Measurements from ENCODE around the gene SETBP1.

The SETBP1 gene

GRCh38 chr18:44856157-44856556 lies 175.5 kb downstream of the SETBP1 start:
- H3K27ac ChIP-seq (ENCODE audit: low read length, poor library complexity, severe bottlenecking): no peak overlapping the region
- no peak overlapping the region for H4K8ac ChIP-seq (ENCODE audit: low read length)
- H3K14ac ChIP-seq (ENCODE audit: low read length in 2 of 2): no peak overlapping the region
- H3K4ac ChIP-seq (ENCODE audit: low read depth in 1 of 2, low read length in 2 of 2): no peak overlapping the region
- WGBS: no CpG with 5 or more reads among the region's 1 CpG
- H3K36me3 ChIP-seq (ENCODE audit: control insufficient read depth in 1 of 2, insufficient read depth in 2 of 2, low read depth in 1 of 2, low read length in 2 of 2): no peaks in the 10 kb centered on the region
- no peak overlapping the region for H2BK5ac ChIP-seq (ENCODE audit: low read depth, low read length, poor library complexity, severe bottlenecking)
- no peak for DNase-seq
- no peak overlapping the region for H3K23ac ChIP-seq (ENCODE audit: low read length in 2 of 2)
- H2BK15ac ChIP-seq (ENCODE audit: low read depth, poor library complexity, severe bottlenecking): no peak overlapping the region
- H3K4me2 ChIP-seq (ENCODE audit: low read length, poor library complexity, severe bottlenecking): no peak overlapping the region
- H3K18ac ChIP-seq (ENCODE audit: low read depth in 1 of 2, low read length in 2 of 2): no peak overlapping the region
- no peak overlapping the region for H2AK5ac ChIP-seq (ENCODE audit: low read length, severe bottlenecking)
- no peak overlapping the region for H2BK12ac ChIP-seq (ENCODE audit: low read length in 2 of 2)
- H3K9me3 ChIP-seq (ENCODE audit: control insufficient read depth, low read length): no peaks in the 10 kb centered on the region
- no peak overlapping the region for H2BK120ac ChIP-seq (ENCODE audit: low read depth, low read length)
- H3K4me1 ChIP-seq (ENCODE audit: control insufficient read depth, insufficient read depth, low read depth, low read length): peaks cover 4% of the 10 kb centered on the region
- no peaks in the 10 kb centered on the region for H3K27me3 ChIP-seq (ENCODE audit: control insufficient read depth in 1 of 2, insufficient read depth in 1 of 2, low read length in 2 of 2)
- no peak overlapping the region for H3K9ac ChIP-seq (ENCODE audit: low read length)
- H3K4me3 ChIP-seq (ENCODE audit: insufficient read depth in 1 of 2, low read depth in 1 of 2, low read length in 2 of 2): no peak overlapping the region
- no peak overlapping the region for H4K91ac ChIP-seq (ENCODE audit: low read length)
- no peak overlapping the region for H2AFZ ChIP-seq (ENCODE audit: low read depth, low read length)
- H3K79me1 ChIP-seq (replicated peaks; ENCODE audit: low read length, poor library complexity, severe bottlenecking): peaks cover 34% of the 10 kb centered on the region

- Histone ChIP-seq H4K8ac (ENCODE audit: low read length) (no peak overlapping the region), H2BK12ac (ENCODE audit: low read length in 2 of 2) (no peak overlapping the region), H2AFZ (ENCODE audit: low read depth, low read length) (no peak overlapping the region), H2BK5ac (ENCODE audit: low read depth, low read length, poor library complexity, severe bottlenecking) (no peak overlapping the region), H3K4me3 (ENCODE audit: insufficient read depth in 1 of 2, low read depth in 1 of 2, low read length in 2 of 2) (no peak overlapping the region), H2BK120ac (ENCODE audit: low read depth, low read length) (no peak overlapping the region), H3K27ac (ENCODE audit: low read length, poor library complexity, severe bottlenecking) (no peak overlapping the region), H3K4ac (ENCODE audit: low read depth in 1 of 2, low read length in 2 of 2) (no peak overlapping the region), H3K14ac (ENCODE audit: low read length in 2 of 2) (no peak overlapping the region), H2BK15ac (ENCODE audit: low read depth, poor library complexity, severe bottlenecking) (no peak overlapping the region), H3K79me1 (replicated peaks; ENCODE audit: low read length, poor library complexity, severe bottlenecking) (peaks cover 31% of the 10 kb centered on the region), H3K9me3 (ENCODE audit: control insufficient read depth, low read length) (no peaks in the 10 kb centered on the region), H3K18ac (ENCODE audit: low read depth in 1 of 2, low read length in 2 of 2) (no peak overlapping the region), H3K27me3 (ENCODE audit: control insufficient read depth in 1 of 2, insufficient read depth in 1 of 2, low read length in 2 of 2) (no peaks in the 10 kb centered on the region), H2AK5ac (ENCODE audit: low read length, severe bottlenecking) (no peak overlapping the region), H3K23ac (ENCODE audit: low read length in 2 of 2) (no peak overlapping the region), H3K9ac (ENCODE audit: low read length) (no peak overlapping the region), H3K4me1 (ENCODE audit: control insufficient read depth, insufficient read depth, low read depth, low read length) (peaks cover 2% of the 10 kb centered on the region), H3K4me2 (ENCODE audit: low read length, poor library complexity, severe bottlenecking) (no peak overlapping the region), H3K36me3 (ENCODE audit: control insufficient read depth in 1 of 2, insufficient read depth in 2 of 2, low read depth in 1 of 2, low read length in 2 of 2) (no peaks in the 10 kb centered on the region), H4K91ac (ENCODE audit: low read length) (no peak overlapping the region)
- WGBS: 100% methylated on average over 1 of the region's 2 CpGs
- no peak for DNase-seq
These were observed 176.4 kb downstream of the SETBP1 start for GRCh38 chr18:44857081-44857480.

- no peak overlapping the region for H3K4me3 ChIP-seq (ENCODE audit: insufficient read depth in 1 of 2, low read depth in 1 of 2, low read length in 2 of 2)
- no peak overlapping the region for H3K18ac ChIP-seq (ENCODE audit: low read depth in 1 of 2, low read length in 2 of 2)
- WGBS: 88% methylated on average over 5 of the region's 5 CpGs
- H3K9ac ChIP-seq (ENCODE audit: low read length): no peak overlapping the region
- H3K27ac ChIP-seq (ENCODE audit: low read length, poor library complexity, severe bottlenecking): no peak overlapping the region
- no peaks in the 10 kb centered on the region for H3K27me3 ChIP-seq (ENCODE audit: control insufficient read depth in 1 of 2, insufficient read depth in 1 of 2, low read length in 2 of 2)
- no peaks in the 10 kb centered on the region for H3K4me1 ChIP-seq (ENCODE audit: control insufficient read depth, insufficient read depth, low read depth, low read length)
- no peaks in the 10 kb centered on the region for H3K36me3 ChIP-seq (ENCODE audit: control insufficient read depth in 1 of 2, insufficient read depth in 2 of 2, low read depth in 1 of 2, low read length in 2 of 2)
- no peak overlapping the region for H3K4me2 ChIP-seq (ENCODE audit: low read length, poor library complexity, severe bottlenecking)
- H2AK5ac ChIP-seq (ENCODE audit: low read length, severe bottlenecking): no peak overlapping the region
- no peak overlapping the region for H3K23ac ChIP-seq (ENCODE audit: low read length in 2 of 2)
- H3K4ac ChIP-seq (ENCODE audit: low read depth in 1 of 2, low read length in 2 of 2): no peak overlapping the region
- H4K91ac ChIP-seq (ENCODE audit: low read length): no peak overlapping the region
- no peaks in the 10 kb centered on the region for H3K9me3 ChIP-seq (ENCODE audit: control insufficient read depth, low read length)
- no peak overlapping the region for H4K8ac ChIP-seq (ENCODE audit: low read length)
- no peak for DNase-seq
- H3K79me1 ChIP-seq (replicated peaks; ENCODE audit: low read length, poor library complexity, severe bottlenecking): peaks cover 32% of the 10 kb centered on the region
- no peak overlapping the region for H2BK12ac ChIP-seq (ENCODE audit: low read length in 2 of 2)
- H3K14ac ChIP-seq (ENCODE audit: low read length in 2 of 2): no peak overlapping the region
- no peak overlapping the region for H2BK5ac ChIP-seq (ENCODE audit: low read depth, low read length, poor library complexity, severe bottlenecking)
- no peak overlapping the region for H2BK120ac ChIP-seq (ENCODE audit: low read depth, low read length)
- H2AFZ ChIP-seq (ENCODE audit: low read depth, low read length): no peak overlapping the region
- H2BK15ac ChIP-seq (ENCODE audit: low read depth, poor library complexity, severe bottlenecking): no peak overlapping the region
These were observed 177.2 kb downstream of the SETBP1 start for GRCh38 chr18:44857744-44858491.

- Histone ChIP-seq H3K4me3 (ENCODE audit: insufficient read depth in 1 of 2, low read depth in 1 of 2, low read length in 2 of 2) (no peak overlapping the region), H3K4ac (ENCODE audit: low read depth in 1 of 2, low read length in 2 of 2) (no peak overlapping the region), H3K4me2 (ENCODE audit: low read length, poor library complexity, severe bottlenecking) (no peak overlapping the region), H3K79me1 (replicated peaks; ENCODE audit: low read length, poor library complexity, severe bottlenecking) (peaks cover 35% of the 10 kb centered on the region), H3K4me1 (ENCODE audit: control insufficient read depth, insufficient read depth, low read depth, low read length) (no peaks in the 10 kb centered on the region), H2BK12ac (ENCODE audit: low read length in 2 of 2) (no peak overlapping the region), H3K23ac (ENCODE audit: low read length in 2 of 2) (no peak overlapping the region), H3K9ac (ENCODE audit: low read length) (no peak overlapping the region), H4K8ac (ENCODE audit: low read length) (no peak overlapping the region), H2AFZ (ENCODE audit: low read depth, low read length) (no peak overlapping the region), H2AK5ac (ENCODE audit: low read length, severe bottlenecking) (no peak overlapping the region), H4K91ac (ENCODE audit: low read length) (no peak overlapping the region), H3K14ac (ENCODE audit: low read length in 2 of 2) (no peak overlapping the region), H2BK120ac (ENCODE audit: low read depth, low read length) (no peak overlapping the region), H3K36me3 (ENCODE audit: control insufficient read depth in 1 of 2, insufficient read depth in 2 of 2, low read depth in 1 of 2, low read length in 2 of 2) (no peaks in the 10 kb centered on the region), H2BK15ac (ENCODE audit: low read depth, poor library complexity, severe bottlenecking) (no peak overlapping the region), H3K27me3 (ENCODE audit: control insufficient read depth in 1 of 2, insufficient read depth in 1 of 2, low read length in 2 of 2) (no peaks in the 10 kb centered on the region), H3K9me3 (ENCODE audit: control insufficient read depth, low read length) (no peaks in the 10 kb centered on the region), H2BK5ac (ENCODE audit: low read depth, low read length, poor library complexity, severe bottlenecking) (no peak overlapping the region), H3K18ac (ENCODE audit: low read depth in 1 of 2, low read length in 2 of 2) (no peak overlapping the region), H3K27ac (ENCODE audit: low read length, poor library complexity, severe bottlenecking) (no peak overlapping the region)
- DNase-seq: no peak
These were observed 178.6 kb downstream of the SETBP1 start for GRCh38 chr18:44859263-44859662.
